Spleen (tissue), 7 donors: ENCODE results near the gene C2CD2.

Experiments
- POLR2AphosphoS5 ChIP-seq, 3 donors: sonication (generic); formaldehyde crosslinking; IDR thresholded peaks; one replicate each; pipeline ENCODE4 v1.5.1; 2017; ENCODE audit warnings: antibody characterized with exemption in 3 of 3
- TF ChIP-seq, protein P1 (sequence below), 11 experiments: fragments of 200-600 bp in 7 of 11; fragments of 450-650 bp in 4 of 11; sonication (generic) in 4 of 11; IDR thresholded peaks in 8 of 11; conservative IDR thresholded peaks in 3 of 11; 1 replicate in 7 of 11; 2 replicates in 4 of 11; pipeline versions ENCODE4 v1.4.0 to v1.8.0; 2016 to 2021; ENCODE audit warnings: antibody characterized with exemption in 11 of 11, inconsistent platforms in 4 of 11, mild to moderate bottlenecking in 1 of 11
- donor health status: DM: no; HTN: no; CAD: no; lungs with moderate emphysema.
- donor health status: DM: no; HTN: no; CAD: no.
- donor health status: DM: no; HTN: no; CAD: no.

DNA sequence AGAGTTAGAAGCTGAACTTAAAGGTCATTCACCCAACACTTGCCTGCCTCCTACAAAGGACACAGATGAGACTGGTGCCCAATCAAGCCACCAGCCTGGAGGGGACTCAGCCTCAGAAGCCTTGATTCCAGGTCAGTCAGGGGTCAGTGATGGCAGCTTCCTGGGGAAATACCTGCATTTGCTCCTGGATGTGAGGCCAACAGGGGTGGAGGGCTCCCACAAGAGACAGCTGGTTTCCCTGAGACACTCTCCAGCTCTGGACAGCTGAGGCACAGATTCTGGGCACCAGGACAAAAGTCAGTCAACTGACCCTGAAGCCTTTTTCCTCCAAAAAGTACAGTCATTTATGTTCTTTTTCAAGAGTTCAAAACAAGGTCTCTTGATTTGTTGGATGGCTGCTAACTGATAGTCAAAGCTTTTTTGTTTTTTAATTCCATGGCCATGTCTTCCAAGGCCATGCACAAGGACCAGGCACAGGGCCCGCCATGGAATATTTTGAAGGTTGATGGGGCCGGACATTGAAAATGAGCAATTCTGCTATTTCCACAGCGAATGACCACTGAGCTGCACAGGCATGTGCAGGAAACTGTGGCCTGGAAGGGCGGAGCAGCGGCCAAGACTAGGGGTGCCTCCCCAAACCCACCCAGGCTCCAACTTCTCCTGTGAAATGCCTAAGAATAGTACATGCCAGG lies 1.8 kb downstream of the C2CD2 start:
- TF ChIP-seq, protein P1, sequence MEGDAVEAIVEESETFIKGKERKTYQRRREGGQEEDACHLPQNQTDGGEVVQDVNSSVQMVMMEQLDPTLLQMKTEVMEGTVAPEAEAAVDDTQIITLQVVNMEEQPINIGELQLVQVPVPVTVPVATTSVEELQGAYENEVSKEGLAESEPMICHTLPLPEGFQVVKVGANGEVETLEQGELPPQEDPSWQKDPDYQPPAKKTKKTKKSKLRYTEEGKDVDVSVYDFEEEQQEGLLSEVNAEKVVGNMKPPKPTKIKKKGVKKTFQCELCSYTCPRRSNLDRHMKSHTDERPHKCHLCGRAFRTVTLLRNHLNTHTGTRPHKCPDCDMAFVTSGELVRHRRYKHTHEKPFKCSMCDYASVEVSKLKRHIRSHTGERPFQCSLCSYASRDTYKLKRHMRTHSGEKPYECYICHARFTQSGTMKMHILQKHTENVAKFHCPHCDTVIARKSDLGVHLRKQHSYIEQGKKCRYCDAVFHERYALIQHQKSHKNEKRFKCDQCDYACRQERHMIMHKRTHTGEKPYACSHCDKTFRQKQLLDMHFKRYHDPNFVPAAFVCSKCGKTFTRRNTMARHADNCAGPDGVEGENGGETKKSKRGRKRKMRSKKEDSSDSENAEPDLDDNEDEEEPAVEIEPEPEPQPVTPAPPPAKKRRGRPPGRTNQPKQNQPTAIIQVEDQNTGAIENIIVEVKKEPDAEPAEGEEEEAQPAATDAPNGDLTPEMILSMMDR (IDR thresholded peaks at IDR 0.05 in 8 of 11, conservative IDR thresholded peaks at IDR 0.05 in 3 of 11): no peak
- peak in 2 of 3 donors; percentile 63 to 84 for TF ChIP-seq POLR2AphosphoS5 (IDR thresholded peaks at IDR 0.05)
